ENCODE measurements around the gene LAGE3.

- TF ChIP-seq, protein P1, sequence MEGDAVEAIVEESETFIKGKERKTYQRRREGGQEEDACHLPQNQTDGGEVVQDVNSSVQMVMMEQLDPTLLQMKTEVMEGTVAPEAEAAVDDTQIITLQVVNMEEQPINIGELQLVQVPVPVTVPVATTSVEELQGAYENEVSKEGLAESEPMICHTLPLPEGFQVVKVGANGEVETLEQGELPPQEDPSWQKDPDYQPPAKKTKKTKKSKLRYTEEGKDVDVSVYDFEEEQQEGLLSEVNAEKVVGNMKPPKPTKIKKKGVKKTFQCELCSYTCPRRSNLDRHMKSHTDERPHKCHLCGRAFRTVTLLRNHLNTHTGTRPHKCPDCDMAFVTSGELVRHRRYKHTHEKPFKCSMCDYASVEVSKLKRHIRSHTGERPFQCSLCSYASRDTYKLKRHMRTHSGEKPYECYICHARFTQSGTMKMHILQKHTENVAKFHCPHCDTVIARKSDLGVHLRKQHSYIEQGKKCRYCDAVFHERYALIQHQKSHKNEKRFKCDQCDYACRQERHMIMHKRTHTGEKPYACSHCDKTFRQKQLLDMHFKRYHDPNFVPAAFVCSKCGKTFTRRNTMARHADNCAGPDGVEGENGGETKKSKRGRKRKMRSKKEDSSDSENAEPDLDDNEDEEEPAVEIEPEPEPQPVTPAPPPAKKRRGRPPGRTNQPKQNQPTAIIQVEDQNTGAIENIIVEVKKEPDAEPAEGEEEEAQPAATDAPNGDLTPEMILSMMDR (IDR thresholded peaks at IDR 0.05): no peak
- TF ChIP-seq POLR2A (IDR thresholded peaks at IDR 0.05): no peak
Measured at GRCh38 chrX:154459832-154460231, 19.2 kb downstream of the LAGE3 start.

Measured in suprapubic skin (tissue), 3 donors.